Putamen (tissue), 1 donor: ENCODE results near the gene BCL2L15.

Experiments
- DNase-seq: peaks from one replicate; pipeline ENCODE4 v3.0.0-alpha.2; 2016; ENCODE audit warnings: low spot score

The BCL2L15 gene

GRCh38 chr1:113887402-113888175 is at the start of gene BCL2L15:
Gene BCL2L15, minus strand, starts transcription at chr1:113887581. Its CDS starts 206 bp downstream, at chr1:113887375.
- no peak for DNase-seq

- no peak for DNase-seq
Measured at GRCh38 chr1:113937146-113937545, 49.8 kb upstream of the BCL2L15 start.

DNA sequence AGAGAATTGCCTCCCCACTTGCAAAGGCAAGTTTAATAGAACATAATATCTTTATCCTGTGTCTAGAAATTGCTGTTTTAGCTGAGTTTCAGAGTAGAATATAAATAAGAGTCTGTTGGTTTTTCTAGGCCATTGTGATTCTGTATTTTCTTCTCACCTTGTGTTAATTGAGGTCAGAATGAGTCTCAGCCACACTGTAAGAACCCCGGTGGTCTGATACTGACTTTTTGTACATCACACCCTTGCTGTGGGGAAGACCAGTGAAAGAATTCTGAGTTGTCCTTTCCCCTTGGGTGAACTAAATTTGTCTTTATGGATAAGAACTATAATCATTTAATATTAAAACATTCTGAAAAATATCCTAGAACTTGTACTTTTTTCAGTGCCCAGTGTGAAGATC is 48.6 kb upstream of the BCL2L15 start:
- no peak for DNase-seq

- no peak for DNase-seq
Measured at GRCh38 chr1:113935176-113935575, 47.8 kb upstream of the BCL2L15 start.

DNA sequence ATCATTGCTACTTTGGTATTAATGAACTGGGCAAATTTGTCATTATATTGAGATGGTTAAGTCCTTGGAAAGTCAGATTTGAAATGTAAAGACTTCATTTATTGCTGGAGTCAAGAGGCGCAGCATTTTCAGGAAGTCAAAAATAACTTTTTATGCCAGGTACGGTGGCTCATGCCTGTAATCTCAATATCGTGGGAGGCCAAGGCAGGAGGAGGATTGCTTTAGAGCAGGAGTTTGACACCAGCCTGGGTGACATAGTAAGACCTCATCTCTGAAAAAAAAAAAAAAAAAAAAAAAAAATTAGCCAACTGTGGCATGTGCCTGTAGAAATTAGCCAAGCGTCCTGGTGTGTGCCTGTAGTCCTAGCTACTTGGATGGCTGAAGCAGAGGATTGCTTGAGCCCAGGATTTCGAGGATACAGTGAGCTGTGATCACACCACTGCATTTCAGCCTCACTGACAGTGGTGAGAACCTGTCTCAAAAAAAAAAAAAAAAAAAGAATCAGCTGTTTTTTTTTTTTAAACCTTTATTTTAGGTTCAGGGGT is 47.2 kb upstream of the BCL2L15 start:
- no peak for DNase-seq

- DNase-seq = no peak
Measured at GRCh38 chr1:113934006-113934405, 46.6 kb upstream of the BCL2L15 start.

GRCh38 chr1:113931451-113931851 is 44.1 kb upstream of the BCL2L15 start:
- DNase-seq = no peak

DNA sequence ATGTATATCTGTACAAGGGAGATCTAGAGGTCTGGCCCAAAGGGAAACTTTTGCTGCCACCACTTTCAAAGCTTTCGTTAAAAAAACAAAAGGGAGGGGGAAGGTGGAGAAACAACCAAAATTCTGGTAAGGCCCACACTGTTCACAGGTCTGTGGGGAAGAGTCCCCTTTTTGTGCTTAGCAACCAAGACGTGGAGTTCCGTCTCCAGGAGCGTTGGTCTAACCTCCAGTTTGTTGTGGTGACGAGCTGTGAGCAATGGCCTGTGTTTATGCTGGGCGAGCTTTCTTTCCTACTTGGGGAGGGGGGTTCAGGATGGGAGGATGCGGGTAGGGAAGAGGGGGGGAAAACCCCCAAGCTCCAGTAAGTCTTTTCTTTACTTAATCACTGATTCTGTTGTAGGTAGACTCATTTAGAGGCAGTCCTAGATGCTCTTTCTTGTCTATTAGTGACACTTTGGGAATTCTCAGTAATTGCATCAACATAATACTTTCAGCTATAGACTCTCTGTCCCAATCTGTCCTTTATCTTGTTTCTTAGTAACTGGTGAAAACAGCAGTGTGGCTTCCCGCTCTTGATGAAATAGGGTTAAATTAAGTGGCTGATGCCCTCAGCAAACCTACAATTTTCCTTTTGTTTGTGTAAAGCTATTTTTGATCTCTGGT is 43.2 kb upstream of the BCL2L15 start:
- no peak for DNase-seq

DNA sequence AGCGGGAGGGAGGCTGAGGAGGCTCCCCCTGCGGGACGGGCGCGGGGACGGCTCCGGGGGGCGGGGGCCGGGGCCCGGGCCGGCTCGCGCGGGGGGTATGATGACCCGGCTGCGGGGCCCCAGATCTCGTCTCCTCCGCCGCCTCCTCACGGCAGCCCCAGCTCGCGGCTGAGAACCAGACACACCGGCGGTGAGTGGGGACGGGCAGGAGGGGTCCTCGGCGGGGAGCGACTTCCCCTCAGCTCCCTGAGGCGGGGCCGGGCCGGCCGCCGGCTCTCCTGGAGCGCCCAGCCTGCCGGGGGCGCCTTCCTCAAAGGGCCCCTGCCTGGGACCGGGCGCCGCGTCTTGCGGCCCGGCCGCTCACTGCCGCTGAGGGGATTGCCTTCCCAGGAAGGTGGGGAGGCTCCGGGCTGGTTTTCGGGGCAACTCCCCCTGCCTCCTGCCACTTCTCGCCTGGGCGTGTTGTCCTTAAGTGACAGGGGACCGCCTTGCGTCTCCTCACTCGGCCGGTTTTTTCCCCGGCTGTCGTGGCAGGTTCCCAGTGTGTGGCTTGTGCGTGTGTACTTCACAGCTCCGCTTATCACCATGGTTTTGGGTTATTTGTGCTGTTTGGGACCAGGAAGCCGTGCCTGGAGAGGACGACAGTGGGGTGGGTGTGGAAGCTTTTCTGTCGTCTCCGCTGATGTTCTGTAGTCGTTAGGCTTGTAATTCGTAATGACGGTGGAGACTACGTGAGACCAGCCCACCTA is 42.5 kb upstream of the BCL2L15 start:
- DNase-seq = no peak

GRCh38 chr1:113928941-113929749 is 41.8 kb upstream of the BCL2L15 start, which contains the start of gene HIPK1:
Gene HIPK1, plus strand, starts transcription at chr1:113929324.
- peak; percentile 94 for DNase-seq

DNA sequence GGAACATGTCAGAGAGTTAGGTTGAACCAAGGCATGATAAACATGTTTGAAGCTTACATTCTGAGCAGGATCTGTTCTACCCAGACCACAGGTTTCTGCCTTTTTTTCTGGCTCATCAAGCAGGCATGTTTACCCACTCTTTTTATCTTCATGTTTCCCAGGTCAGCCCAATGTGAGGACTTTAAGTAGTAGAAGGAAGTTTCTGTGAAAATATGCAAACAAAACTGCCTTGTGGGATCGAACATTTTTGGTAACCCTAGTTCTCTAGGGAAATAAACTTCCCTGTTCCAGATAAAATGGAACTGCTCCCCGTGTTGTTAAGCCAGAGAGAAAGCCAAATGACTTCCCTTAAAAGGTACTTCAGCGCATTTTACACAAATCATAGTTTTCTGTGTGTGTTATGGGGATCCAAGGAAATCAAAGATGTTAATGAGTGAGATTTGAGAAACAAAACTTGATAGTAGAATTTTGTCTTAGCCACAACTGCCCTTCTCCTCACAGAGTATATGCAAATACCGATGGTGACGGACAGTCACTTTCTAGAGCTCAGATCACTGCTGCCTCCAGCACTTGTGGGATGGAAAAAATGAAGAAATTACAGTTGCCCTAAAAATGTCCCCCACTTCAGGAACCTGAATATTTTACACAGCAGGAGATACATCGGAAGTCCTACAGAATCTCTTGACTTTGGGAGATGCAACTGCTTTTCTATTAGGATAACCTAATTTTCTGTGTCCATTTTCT is 41.0 kb upstream of the BCL2L15 start:
- DNase-seq = no peak

GRCh38 chr1:113924473-113924872 is 37.1 kb upstream of the BCL2L15 start:
- DNase-seq = no peak

GRCh38 chr1:113922957-113923356 is 35.6 kb upstream of the BCL2L15 start:
- DNase-seq = no peak

DNA sequence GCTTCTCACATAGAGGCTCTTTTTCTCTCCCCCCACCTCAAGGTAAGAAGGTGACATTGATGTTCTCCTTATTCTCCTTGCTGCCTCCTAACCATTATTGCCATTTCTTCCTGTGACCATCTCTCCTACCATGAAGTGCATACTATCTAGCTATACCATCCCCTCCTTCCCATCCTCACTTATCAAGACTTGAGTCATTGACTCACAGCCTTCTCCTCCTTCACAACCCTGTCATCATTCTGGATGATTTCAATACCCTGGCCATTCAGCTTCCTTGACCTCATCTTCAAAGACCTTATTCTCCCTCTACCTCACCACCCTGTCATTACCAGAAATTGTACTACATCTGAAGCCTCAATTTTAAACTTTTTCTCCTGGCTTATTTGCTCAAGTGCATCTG is 30.9 kb upstream of the BCL2L15 start:
- DNase-seq = no peak

- no peak for DNase-seq
Measured at GRCh38 chr1:113917400-113918082, 30.2 kb upstream of the BCL2L15 start.

- no peak for DNase-seq
Measured at GRCh38 chr1:113916974-113917373, 29.6 kb upstream of the BCL2L15 start.

DNA sequence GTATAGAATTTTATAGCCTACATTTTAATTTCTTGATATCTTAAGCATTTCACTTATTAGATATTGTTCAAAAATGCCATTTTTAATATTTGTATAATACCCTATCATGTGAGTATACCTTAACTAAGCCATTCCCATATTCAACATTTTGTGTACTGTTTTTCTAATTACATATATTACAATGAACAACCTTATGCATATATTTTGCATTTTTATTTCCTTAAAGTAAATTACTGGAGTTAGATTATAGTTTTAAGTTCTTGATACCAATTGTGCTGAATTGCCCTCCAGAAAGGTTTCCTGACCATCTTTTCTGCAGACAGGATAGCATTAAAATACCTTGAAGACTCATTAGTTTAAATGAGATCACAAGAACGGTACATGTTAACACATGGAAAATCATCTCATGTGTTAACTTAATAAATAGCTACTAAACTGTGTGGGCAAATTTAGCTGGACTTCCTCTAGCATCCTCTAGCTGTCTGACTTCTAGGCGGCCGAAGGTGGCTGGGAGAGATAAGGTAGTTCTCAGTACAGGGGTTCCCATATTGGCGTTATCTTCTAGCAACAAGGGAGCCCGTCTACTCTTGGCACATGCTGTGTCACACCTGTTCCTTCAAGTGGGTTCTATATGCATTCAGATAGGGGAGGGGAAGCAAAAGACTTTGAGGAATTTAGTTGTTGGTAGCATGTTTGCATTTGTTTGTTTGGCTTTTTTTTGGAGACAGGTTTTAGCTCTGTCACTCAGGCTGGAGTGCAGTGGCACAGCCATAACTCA is 26.7 kb upstream of the BCL2L15 start:
- no peak for DNase-seq

DNA sequence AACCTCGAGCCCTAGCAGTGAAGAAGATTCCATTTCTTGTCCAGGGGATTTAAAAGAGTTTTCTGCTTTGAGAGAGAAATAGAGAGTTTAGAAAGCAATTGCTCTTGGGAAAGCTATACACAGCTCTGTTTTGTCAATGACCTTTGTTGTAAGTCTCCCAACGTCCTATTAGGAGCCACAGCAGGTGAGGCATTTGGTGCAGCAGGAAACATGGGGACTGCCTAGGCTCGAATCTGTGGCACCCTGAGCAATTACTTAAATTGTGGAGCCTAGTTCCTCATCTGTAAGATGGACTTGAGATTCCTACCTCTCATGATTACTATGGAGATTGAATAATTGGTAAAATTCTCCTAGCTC is 25.9 kb upstream of the BCL2L15 start:
- no peak for DNase-seq

GRCh38 chr1:113912594-113913311 is 25.4 kb upstream of the BCL2L15 start:
- DNase-seq = no peak
